HG02610 (cell line): ENCODE results near the gene CCT2.
"Not testable (repeated sequence)": the region's sequence is repeated elsewhere in the genome, so short reads cannot be mapped to it uniquely, and the experiment has no call there.

Source experiments
- ATAC-seq: cut with Tn5 transposase; IDR thresholded peaks from one replicate; pipeline ENCODE4 v1.9.1; 2021; ENCODE audit warnings: mild to moderate bottlenecking, moderate library complexity; ENCODE audit not compliant: unreplicated experiment

Gene CCT2

DNA sequence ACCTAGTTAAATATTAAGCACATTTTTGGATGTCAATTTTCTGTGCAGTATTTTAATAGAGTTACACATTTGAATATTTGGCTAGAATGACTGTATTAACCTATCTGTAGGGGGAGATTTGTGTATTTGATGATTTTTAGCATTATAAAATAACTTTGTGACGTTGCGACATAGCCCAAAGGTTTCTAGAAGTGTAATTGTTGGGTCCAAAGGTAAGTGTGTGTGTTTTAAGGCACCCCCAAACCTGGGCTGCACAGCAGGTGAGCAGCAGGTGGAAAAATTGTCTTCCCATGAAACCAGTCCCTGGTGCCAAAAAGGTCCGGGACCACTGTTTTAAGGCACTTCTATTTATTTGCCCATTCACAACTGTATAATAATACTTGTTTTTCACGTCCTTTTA lies 3.3 kb downstream of the CCT2 start:
- ATAC-seq, result no peak

GRCh38 chr12:69589082-69589481 lies 3.8 kb downstream of the CCT2 start:
- ATAC-seq, result no peak

- ATAC-seq, result no peak
Observed at GRCh38 chr12:69595689-69596088, 10.4 kb downstream of the CCT2 start.

DNA sequence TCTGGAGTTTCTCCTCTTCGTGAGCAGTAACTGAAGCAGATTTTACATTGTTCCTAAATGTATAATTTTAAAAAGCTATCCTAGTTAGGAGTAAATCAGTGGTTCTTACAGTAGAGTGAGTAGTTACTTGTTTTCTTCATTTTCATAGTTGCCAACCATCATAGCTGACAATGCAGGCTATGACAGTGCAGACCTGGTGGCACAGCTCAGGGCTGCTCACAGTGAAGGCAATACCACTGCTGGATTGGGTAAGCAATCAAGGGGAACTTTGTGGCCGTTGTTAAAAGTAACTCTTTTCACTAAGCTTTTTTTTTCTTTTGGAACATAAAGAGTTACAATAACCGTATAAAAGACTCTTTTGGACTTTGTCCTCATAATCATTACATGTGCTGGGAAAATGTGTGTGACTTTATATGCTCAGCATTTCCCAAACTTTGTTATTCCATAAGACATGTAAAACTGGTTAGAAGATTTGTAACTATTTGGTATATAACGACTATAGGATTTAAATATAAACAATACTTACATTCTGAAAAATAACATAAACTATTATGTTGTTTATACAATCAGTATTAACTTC lies 13.0 kb downstream of the CCT2 start:
- ATAC-seq, result no peak

DNA sequence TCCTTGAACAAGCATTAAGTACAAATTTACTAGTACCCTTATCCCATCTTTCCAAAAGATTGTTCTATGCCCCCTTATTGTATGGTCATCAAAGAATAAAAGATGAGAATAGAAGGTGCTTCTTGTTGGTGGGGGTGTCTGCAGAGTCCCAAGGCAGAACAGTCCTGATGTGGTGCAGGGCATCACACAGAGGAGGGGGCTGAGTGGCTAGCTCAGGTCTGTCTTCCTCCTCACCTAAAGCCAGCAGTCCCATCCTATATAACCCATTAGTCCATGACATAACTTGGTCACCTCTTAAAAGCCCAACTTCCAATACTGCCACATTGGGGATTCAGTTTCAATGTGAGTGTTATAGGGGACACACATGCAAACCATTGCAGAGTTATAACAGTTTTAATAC lies 15.5 kb downstream of the CCT2 start:
- no peak for ATAC-seq

DNA sequence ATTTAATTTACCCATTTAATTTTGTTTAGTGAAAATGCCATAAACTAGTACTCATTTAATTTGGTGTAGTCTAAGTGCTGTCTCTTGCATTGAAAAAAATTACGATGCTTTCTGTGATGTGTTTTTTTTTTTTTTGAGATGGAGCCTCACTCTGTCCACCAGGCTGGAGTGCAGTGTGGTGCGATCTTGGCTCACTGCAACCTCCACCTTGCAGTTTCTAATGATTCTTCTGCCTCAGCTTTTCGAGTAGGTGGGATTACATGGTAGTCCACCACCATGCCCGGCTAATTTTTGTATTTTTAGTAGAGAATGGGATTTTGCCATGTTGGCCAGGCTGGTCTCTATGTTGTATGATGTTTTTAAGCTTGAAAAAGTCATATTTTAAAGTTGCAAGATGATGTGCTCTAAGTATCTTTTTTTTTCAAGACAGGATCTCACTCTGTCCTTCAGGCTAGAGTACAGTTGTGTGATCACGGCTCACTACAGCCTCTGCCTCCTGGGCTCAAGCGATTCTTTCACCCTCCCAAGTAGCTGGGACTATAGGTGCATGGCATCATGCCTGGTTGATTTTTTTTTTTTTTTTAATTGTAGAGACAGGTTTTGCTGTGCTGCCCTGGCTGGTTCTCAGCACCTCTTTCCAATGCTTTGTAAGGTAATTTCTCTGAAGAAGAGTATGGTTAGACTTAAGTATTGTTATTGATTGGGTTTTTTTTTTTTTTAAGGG lies 16.9 kb downstream of the CCT2 start:
- ATAC-seq, result no peak

DNA sequence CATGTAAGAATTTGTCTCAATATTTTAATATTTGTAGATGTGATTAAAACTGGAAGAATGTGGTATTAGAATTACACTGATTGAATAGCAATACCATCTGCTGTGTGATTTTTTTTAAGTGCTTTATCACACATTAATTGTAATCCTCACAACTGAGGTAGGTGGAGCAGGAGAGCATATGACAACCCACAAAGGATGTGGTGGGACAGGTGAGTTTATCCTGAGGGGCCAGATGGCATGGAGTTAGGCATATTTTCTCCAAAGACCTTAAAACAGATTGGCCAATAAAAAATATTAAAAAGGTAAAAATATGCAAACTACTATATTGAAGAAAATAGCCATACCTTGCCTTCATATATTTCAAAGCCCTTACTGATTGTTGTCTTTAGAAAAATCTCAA lies 17.7 kb downstream of the CCT2 start:
- no peak for ATAC-seq

DNA sequence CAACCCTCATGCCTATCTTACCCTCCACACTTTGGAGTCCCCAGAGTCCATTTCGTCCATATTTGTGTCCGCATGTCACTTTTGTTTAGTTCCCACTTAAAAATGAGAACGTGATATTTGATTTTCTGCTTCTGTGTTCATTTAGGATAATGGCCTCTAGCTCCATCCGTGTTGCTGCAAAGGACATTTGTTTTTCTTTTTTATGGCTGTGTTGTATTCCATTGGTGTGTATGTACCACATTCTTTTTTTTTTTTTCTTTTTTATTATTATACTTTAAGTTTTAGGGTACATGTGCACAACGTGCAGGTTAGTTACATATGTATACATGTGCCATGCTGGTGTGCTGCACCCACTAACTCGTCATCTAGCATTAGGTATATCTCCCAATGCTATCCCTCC lies 18.3 kb downstream of the CCT2 start:
- ATAC-seq, result not testable (repeated sequence)

DNA sequence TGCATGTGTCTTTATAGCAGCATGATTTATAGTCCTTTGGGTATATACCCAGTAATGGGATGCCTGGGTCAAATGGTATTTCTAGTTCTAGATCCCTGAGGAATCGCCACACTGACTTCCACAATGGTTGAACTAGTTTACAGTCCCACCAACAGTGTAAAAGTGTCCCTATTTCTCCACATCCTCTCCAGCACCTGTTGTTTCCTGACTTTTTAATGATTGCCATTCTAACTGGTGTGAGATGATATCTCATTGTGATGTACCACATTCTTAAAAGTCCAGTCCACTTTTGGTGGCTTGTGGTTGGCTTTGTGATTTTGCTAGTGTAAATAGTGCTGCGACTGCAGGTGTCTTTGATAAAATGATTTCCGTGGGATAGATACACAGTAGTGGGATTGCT lies 19.0 kb downstream of the CCT2 start:
- not testable (repeated sequence) for ATAC-seq

DNA sequence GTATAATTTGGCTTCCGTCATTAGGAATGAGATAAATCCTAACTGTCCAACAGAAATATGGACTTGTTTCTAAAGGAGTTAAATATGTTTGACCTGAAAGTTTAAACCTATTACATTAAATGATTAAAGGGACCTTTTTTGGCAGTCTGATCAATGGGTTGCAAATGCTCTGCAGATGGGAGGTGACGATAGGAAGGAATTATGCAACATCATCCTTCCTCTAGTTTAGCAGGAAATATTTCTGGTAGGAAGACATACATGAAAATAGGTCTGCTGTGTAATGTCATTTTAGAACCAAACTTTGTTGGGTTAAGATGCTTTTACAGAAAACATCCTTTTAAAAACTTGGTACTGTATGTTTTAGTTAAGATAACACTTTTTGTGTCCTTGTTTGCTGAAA lies 22.9 kb downstream of the CCT2 start:
- ATAC-seq, result no peak

DNA sequence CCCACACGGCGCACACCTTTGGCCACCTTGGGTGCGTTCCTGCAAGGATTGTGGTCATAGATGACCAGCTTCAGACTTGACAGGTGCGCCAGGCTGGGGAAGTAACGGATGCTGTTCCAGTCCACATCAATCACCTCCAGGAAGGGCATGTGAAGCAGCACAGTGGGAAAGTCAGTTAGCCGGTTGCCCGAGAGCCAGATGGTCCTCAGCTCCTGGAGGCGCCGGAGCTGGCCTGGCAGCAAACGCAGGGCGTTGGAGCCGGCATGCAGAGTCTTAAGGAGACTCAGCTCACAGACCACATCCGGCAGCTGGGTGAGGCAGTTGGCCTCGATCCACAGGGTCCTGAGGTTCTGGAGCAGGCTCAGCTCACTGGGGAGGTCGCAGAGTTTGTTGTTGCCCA lies 24.9 kb downstream of the CCT2 start:
- ATAC-seq, result no peak

DNA sequence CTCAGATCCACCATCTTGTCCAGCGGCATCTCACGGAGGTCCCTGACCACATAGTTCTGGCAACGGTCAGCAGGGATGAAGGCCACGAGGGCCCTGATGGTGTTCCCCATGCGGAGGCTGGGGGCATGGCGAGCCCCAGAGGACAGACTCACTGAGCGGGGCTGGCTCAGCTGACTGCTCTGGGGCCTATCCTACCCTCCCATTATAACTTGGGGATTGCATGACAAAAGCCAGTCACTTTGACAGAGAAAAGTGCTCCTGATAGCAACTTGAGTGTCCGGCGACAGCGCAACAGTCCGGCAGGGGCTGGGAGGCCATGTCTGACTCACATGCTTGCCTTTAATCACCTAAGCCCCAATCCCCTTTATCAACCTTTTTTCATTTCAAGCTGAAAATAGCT lies 25.5 kb downstream of the CCT2 start, which contains the start of gene LRRC10:
TSS of gene LRRC10 (minus strand) at position 179 of the 400 bp plus-strand sequence. CDS start at position 110, 69 bp downstream.
- no peak for ATAC-seq

- no peak for ATAC-seq
Observed at GRCh38 chr12:69613351-69613750, 28.1 kb downstream of the CCT2 start.

- no peak for ATAC-seq
Observed at GRCh38 chr12:69616025-69616424, 30.8 kb downstream of the CCT2 start.

- no peak for ATAC-seq
Observed at GRCh38 chr12:69619050-69619449, 33.8 kb downstream of the CCT2 start.

GRCh38 chr12:69620077-69620476 lies 34.8 kb downstream of the CCT2 start:
- ATAC-seq, result no peak

DNA sequence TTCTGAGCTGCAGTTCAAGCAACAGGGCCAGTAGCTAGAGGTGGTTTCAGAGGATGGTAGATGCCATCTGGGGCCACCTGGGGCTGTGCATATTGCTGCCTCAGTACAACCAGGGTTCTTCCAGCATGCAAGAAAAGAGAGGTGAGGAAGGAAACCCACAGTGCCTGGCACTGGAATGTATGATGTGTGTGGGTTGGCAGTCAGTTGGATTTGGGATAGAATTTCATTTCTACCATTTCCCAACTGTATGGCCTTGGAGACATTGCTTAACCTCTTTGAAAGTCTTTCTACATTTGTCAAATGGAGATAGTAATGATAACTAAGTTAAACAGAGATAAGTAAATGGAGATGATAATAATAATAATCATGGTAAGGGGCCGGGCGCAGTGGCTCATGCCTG lies 35.7 kb downstream of the CCT2 start:
- no peak for ATAC-seq

DNA sequence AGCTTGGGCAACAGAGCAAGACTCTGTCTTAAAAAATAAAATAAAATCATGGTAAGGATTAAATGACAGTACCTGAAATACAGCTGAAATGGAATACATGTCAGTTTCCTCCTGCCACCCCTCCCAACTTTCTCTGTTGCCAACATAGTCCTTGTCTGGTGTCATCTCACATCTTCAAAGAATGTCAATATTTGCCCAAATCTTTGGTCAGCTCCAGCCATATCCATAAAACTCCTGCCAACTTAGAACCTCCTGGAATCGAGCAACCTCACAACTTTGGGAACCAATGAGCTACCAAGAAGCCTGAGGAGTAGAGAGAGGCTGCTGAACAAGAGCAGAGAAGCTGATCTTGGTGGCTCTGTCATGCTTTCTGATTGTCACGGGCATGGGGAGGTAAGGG lies 36.3 kb downstream of the CCT2 start:
- ATAC-seq, result no peak

GRCh38 chr12:69623970-69624369 lies 38.7 kb downstream of the CCT2 start:
- ATAC-seq, result no peak

GRCh38 chr12:69627501-69627900 lies 42.2 kb downstream of the CCT2 start:
- no peak for ATAC-seq

GRCh38 chr12:69630191-69630590 lies 44.9 kb downstream of the CCT2 start:
- no peak for ATAC-seq

DNA sequence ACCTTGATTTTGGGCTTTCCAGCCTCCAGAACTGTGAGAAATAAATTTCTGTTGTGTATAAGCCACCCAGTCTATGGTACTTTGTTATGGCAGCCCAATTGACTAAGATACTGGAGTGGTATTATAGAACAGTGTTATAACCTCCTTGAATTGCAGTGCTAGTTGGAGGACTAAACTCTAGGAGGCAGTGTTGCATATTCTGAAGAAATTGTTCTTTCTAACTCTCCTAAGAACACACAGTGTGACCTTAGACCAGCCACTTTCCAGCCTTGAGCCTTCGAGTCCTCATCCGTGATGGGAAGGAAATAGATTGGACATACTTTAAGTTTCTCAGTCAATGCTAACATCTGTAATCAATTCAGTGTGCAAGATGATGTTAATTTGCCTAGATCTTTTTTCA lies 47.8 kb downstream of the CCT2 start:
- no peak for ATAC-seq
